HG03066 (cell line): Measurements from ENCODE around the gene CMTM8.

Experiments used
- ATAC-seq: cut with Tn5 transposase; IDR thresholded peaks from one replicate; pipeline ENCODE4 v1.9.1; 2021; ENCODE audit warnings: low read depth; ENCODE audit not compliant: unreplicated experiment

Gene CMTM8

DNA sequence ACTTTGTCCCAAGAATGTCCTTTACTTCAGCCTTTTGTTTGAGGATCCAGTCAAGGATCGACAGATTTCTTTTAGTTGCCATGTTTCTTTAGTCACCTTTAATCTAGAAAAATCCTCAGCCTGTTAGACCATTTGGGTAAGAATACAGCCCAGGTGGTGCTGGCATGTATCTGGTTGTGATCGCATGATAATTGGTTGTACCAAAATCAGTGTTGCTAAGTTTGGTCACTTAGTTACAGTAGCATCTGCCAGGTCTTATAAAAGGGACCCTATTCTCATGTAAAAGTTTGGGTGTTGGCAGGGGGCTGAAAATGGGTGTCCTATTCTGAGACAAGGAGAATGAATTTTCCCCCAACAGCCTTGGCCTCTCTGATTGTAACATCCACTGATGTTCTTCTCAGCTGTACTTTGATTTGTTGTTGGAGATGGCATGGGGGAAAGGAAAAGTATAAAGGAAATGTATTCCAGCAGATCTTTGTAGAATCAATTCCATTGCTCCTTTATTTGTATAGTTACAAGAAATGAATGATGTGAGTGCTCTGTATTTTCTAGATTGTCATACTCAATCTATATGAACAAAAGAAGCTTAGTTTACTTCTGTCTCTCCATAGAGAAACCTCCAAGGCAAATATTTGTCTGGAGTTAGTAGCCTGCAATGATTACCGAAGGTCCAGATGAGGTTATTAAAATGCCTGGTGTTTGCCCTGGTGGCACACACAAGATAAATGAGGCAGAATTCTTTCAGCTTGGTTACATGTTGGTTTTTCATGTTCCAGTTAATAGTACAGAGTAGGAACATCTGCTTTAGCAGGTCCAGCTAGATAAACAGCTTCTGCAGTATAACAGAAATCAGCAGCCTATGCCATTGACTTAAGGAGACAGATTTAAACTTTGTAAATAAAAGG, 65.7 kb downstream of the CMTM8 start:
- ATAC-seq = no peak

DNA sequence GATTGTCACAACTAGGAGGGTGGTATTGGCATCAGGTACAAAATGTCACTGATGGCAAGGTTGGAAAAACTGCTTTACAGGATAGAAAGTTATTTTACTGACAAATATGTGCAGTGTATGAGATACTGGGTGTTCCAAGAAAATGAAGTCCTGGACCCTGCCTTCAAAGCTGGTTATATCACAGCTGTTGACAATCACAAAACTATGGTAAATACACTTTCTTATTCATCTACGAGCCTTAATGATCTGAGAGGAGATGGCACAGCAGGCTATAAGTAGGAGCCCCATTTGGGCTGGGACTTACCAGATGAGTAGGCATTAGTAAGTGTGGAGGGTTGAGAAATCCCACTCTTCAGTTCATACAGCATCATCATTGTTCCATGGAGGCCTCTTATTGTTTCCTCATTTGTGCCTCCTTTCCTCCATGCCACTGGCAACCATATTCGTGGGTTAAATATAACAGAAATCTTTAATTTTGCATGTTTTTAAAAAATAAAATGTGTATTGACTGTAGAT, 66.9 kb downstream of the CMTM8 start:
- ATAC-seq = no peak

- no peak for ATAC-seq
Measured at GRCh38 chr3:32306072-32306471, 67.6 kb downstream of the CMTM8 start.

GRCh38 chr3:32307591-32307990, 69.1 kb downstream of the CMTM8 start:
- no peak for ATAC-seq

DNA sequence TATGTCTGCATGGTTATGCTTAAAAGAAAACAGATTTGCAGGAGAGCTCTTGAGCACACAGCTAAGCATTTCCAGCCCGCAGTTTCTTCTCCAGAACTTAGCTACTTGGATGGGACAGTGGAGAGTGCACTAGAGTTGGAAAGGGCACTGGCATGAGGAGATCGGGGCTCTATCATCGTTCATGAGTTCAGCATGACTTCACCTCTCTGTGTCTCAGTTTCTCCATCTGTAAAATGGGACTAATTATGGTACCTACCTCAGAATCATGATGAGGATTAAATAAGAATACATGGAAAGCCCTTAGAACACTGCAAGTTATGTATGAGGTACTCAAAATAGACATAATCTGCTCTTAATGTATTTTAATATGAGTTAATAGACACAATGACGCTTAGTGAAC, 69.9 kb downstream of the CMTM8 start:
- ATAC-seq = no peak

- ATAC-seq = no peak
Measured at GRCh38 chr3:32309654-32310242, 71.3 kb downstream of the CMTM8 start.

DNA sequence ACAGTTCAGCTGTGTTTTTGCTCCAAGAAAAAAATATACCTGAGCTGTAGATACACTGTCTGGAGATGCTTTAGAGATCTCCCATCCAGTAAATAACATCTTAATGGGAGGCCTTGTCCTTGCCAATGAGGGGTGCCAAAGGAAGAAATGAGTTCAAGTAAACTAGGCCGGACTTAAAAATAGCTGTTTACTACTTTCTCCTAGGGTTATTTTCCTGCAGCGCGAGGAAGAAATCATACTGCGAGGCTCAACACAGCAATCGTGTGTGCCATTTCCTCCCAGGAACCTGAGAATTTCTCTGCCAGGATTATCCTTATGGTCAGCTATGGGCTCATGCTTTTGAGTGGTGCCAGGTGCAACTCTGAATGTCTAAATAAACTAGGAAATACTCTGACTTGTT, 71.9 kb downstream of the CMTM8 start:
- ATAC-seq = no peak

DNA sequence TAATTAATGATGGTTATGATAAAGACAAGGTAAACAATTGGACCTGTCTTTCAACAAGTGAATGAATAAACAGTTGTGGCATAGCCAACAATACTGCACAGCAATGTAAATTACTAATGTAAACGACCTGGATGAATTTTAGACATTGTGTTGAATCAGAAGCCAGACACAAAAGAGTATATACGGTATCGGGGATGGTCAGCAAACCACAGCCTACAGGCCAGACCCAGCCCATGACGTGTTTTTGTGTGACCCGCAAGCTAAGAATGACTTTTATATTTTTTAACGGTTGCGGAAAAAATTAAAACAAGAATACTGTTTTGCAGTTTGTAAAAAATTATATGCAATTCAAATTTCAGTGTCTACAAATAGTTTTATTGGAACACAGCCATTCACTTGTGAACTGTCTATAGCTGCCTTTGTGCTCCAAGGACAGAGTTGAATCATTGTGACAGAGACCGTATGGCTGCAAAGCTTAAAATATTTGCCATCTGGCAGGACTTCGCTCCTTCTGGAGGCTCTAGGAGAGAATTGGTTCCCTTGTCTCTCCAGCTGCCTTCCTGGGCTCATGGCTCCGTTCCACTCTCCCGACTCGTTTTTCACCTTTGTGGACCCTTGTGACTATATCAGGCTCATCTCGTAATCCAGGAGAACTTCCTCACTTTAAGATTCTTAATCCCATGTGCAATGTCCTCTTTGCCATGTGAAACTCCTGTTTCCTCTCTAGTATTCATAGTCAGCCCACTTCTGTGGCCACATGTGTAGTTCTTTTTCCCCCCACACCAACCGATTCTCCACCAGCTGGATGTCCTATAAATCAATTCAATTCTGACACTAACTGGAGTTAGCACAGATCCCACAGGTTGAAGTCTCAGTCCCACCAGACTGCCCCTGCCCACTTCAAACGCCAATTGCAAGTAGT, 72.7 kb downstream of the CMTM8 start:
- no peak for ATAC-seq

GRCh38 chr3:32312251-32312650, 73.8 kb downstream of the CMTM8 start:
- no peak for ATAC-seq

DNA sequence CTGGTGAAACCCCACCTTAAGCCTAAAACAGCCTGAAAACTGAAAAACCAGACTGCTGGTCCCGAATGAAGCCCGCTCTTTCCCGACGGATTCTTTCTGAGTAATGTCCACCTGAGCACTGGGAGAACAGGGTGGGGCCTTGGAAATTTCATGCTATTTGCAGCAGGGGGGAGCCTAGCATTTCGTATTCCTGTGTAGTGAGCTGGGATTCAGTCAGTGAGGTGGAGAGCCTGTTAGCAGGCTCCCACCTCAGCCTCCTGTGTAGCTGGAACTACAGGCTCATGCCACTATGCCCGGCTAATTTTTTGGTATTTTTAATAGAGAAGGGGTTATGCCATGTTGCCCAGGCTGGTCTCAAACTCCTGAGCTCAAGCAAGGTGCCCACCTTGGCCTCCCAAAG, 74.7 kb downstream of the CMTM8 start:
- no peak for ATAC-seq

DNA sequence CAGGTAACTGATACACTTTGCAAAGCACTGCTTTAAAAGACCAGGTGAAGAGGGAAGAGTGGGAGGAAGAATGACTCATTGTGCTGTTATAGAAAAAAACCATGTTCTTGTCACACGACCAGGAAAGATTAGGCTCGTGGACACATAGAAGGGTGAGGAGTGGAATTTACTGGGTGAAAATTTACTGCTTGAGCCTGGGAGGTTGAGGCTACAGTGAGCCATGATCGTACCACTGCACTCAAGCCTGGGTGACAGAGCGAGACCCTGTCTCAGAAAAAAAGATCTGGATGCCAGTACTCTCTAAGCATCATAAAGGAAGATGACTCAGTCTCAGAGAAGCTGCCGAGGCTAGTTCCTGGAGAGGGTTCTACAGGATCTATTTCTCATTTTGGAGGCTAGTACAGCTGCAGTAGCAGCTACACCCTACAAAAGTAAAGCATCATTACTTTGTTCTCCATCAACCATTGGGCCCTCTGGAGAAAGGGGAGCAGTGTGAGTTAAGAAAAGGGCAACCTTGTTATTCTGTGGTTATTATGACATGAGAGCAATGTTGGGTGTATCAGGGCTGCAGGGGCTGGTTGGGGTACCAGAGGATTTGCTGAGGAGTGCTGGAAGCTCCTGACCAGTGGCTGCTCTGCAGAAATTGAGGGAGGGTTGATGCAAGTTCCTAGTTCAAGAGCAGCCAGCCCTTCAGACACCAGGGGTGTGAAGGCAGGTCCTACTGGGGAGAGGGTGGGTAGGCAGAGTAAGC, 75.4 kb downstream of the CMTM8 start:
- no peak for ATAC-seq

DNA sequence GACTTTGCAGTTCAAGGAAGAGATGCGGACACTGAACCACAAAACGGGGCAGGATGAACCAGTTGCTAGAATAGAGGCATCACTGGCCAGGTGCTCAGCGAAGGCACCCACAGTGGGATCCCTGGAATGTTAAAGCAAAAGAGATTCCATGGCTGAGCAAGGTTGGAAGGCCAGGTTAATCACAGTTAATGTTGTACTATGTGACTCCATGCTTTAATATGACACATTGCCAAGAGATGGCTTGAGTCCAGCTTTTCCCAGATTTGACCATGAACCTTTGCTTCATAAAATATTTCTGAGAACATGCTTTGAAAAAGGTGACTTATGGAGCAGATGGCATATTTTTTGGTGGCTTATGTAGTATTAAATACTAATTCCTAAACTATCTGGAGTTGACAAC, 77.0 kb downstream of the CMTM8 start:
- ATAC-seq = no peak

- no peak for ATAC-seq
Measured at GRCh38 chr3:32316319-32316718, 77.8 kb downstream of the CMTM8 start.

DNA sequence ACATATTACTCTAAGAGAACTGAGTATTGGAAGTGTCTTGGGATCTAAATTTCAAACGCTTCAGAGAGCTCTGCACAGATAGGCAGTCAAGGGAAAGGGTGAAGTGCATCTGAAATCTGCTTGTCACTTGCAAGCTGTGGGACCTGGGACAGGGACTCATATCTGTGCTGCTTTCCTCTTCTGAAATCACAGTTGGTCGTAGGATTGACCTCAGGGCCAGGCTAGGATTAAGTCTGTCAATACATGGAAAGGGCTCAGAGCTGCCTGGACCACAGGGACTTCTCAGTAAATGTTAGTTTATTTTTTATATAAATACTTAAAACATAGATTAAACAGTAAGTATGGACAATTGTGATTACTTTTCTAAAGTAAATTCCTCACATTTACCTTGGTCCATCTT, 78.5 kb downstream of the CMTM8 start:
- no peak for ATAC-seq

DNA sequence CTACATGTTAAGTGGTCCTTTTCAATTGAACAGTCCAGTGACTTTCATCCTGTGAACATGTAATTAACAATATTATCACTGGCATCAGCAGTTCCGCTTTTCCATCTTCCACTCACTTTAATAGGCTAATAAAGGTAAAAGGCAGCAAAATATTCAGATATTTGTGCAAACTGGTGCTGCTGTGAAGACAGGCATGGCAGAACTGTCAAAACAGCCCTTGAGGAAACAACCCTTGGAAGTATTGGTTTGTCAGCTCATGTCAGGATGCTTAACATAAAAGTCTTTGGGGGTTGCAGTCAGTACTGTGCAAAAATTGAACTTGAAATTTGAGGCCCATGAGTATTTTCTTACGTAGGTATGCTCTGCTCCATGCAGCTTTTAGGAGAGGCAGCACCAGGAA, 81.1 kb downstream of the CMTM8 start:
- no peak for ATAC-seq

DNA sequence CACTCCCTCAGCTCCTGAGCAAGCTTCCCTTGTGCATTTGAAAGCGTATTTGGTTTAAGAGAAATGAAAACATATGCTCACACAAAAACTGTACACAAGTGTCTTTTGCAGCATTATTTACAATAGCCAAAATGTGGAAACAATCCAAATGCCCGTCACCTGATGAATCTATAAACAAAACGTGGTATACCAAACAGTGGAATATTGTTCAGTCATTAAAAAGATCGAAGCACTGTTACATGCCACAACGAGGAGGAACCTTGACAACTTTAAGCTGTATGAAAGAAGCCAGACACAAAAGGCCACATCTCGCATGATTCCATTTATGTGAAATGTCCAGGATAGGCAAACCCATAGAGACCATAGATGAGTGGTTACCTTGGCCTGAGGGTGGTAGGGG, 81.6 kb downstream of the CMTM8 start:
- no peak for ATAC-seq

DNA sequence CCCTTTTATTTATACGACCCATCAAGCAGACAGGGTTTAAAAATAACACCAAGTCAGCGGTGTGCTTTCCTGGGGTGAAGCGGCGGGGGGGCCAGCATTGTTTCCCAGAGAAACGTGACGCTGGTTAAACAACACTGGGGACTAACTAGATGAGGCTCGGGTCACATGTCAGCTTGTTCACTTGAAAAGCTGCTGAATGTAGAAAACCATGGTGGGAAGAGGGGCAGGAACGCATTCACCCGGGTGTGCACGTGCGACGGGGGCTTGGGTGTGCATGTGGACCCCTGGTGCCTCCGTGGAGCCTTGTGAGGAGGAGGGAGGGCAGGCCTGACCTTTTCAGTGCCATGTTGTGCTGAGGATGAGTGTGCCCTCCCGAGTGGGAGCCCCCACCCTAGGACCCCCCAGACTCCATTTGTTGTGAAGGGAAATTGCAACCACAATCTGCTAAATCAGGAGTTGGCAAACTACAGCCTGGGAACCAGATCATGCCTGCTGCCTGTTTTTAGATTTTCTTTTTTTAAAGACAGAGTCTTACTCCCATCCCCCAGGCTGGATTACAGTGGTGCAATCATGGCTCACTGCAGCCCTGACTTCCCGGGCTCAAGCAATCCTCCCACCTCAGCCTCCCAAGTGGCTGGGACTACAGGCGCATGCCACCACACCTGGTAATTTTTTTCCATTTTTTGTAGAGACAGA, 82.8 kb downstream of the CMTM8 start:
- ATAC-seq = no peak

DNA sequence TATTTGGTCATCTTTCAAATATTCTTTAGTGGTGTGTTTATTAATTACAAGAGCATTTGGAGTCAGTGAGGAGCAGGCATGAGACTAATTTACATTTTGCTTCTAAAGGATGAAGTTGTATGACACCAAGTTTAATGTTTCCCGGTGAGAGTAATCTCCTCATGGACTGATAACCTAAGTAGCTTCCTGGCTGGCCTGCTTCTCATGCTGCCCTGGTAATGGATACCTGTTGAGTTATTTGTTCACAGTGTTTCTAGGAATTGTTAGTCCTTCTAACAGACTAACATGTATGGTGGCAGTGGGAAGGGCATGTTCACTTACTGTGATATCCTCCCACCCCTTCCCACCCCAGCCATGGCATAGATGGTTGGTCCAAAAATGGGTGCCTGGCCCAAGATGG, 83.8 kb downstream of the CMTM8 start:
- no peak for ATAC-seq

DNA sequence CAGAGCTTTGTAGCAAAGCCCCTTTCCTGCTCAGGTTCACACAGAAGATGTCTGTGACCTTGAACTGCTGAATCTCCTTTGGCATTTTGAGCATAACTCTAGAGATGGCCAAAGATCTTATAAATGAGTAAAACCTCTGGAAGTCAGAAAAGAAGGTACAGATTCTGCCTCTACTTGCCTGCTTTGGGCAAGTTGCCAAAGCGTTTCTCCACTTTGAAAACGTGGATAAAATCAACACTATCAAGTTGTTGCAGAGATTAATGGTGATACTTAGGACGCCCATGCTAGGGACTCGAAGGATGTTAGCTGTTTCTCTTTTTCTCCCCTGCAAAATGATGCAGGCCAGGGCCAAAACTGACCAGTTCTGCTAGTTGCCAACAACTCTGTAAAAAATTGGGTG, 85.1 kb downstream of the CMTM8 start:
- no peak for ATAC-seq

DNA sequence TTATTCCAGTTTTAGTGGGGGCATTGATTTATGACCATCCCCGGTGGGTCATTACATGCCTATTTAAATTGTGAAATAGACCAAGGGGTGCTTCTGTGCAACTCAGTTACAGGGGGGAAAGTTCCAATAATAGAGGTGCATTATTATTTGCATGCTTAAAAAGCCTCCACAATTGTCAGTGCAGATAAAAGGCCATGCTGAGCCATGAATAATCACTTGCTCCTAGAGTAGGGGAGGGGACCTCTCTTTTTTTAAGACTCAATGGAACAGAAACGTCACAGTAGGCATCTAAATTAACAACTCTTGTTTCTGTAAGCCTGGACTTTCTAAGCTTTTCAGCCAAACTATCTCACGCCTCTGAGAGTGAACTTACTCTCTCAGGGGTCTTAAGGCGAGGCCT, 86.7 kb downstream of the CMTM8 start:
- ATAC-seq = no peak
